Activated CD4-positive, alpha-beta T cell treated with anti-CD3 and anti-CD28 coated beads for 36 hours (primary cell): ENCODE data around the gene NMBR. TPM values are rescaled to one million over a fixed set of nuclear protein-coding genes. Genes with fewer than 3 reads are reported as not detected.
"Not testable (repeated sequence)": the region's sequence is repeated elsewhere in the genome, so short reads cannot be mapped to it uniquely, and the experiment has no call there.

Source experiments
- ATAC-seq: fragments of 200-7000 bp; cut with Tn5 transposase; one replicate; pipeline ENCODE4 v1.10.0; 2021; ENCODE audit warnings: mild to moderate bottlenecking, moderate library complexity
- CTCF ChIA-PET: fragments of 350-600 bp; sonication (Branson Sonifier 250); formaldehyde crosslinking; loops from one replicate; lab custom pipeline; 2021; ENCODE audit warnings: antibody characterized with exemption; lab: Charles Lee
- POLR2A ChIA-PET: fragments of 350-600 bp; sonication (Branson Sonifier 250); formaldehyde crosslinking; loops from one replicate; lab custom pipeline; 2021; ENCODE audit warnings: antibody characterized with exemption, inconsistent platforms; lab: Charles Lee
- DNase-seq: peaks from one replicate; pipeline ENCODE4 v3.0.0-alpha.2; 2020
- H3K27ac Mint-ChIP-seq: one replicate; pipeline ENCODE4 v1.8.0; 2021; ENCODE audit warnings: mixed read lengths
- H3K27me3 Mint-ChIP-seq: one replicate; pipeline ENCODE4 v1.8.0; 2021; ENCODE audit warnings: mixed read lengths
- H3K36me3 Mint-ChIP-seq: one replicate; pipeline ENCODE4 v1.8.0; 2021; ENCODE audit warnings: low read depth, mixed read lengths
- H3K4me1 Mint-ChIP-seq: one replicate; pipeline ENCODE4 v1.8.0; 2021; ENCODE audit warnings: mixed read lengths
- H3K4me3 Mint-ChIP-seq: one replicate; pipeline ENCODE4 v1.8.0; 2021; ENCODE audit warnings: mild to moderate bottlenecking, moderate library complexity, mixed read lengths
- H3K9me3 Mint-ChIP-seq: one replicate; pipeline ENCODE4 v1.8.0; 2021; ENCODE audit warnings: low read depth, mixed read lengths
- intact Hi-C, 2 experiments: fragments of 100-400 bp; cut with DNase I in 1 of 2; cut with micrococcal nuclease in 1 of 2; formaldehyde crosslinking; loops; one replicate each; pipeline versions ENCODE4 v1.14.2 to v1.15.1; 2022 to 2024; cut with DNase I, micrococcal nuclease
- total RNA-seq, 2 experiments: library from RNA; stranded (reverse); gene quantifications; one replicate each; pipeline ENCODE4 v1.2.3, GENCODE V29; 2021

NMBR gene
- not detected for total RNA-seq

- intact Hi-C loops = loop anchor here (1.0 to 10.0 kb wide), 12 partner anchors 60 to 1695 kb away; partner anchors contain the start of genes ADAT2 (in 2 of the 2), PEX3 (in 2 of the 2), ADGRG6 (in 1 of the 2) and LTV1 (in 1 of the 2)
- no peaks in the 10 kb centered on the region for H3K9me3 Mint-ChIP-seq
- DNase-seq (peak; percentile 98), ATAC-seq (peak; percentile 98)
- CTCF ChIA-PET = interaction anchor here (0.6 to 7.5 kb wide), 13 partner anchors 8 to 327 kb away, joined by 3 to 69 read pairs (median 5); no protein-coding TSS in a partner anchor
- peaks cover 19% of the 10 kb centered on the region for H3K36me3 Mint-ChIP-seq
- peaks cover 56% of the 10 kb centered on the region for H3K4me1 Mint-ChIP-seq
- peak within 1 kb of the TSS; percentile 97 for H3K4me3 Mint-ChIP-seq
- POLR2A ChIA-PET = interaction anchor here (0.7 to 0.8 kb wide), 2 partner anchors 9 to 18 kb away, joined by 4 to 6 read pairs; no protein-coding TSS in a partner anchor
- no peaks in the 10 kb centered on the region for H3K27me3 Mint-ChIP-seq
- H3K27ac Mint-ChIP-seq = peak within 1 kb of the TSS; percentile 95
Measured at GRCh38 chr6:142146828-142147662, at the start of gene NMBR, which contains the start of gene VTA1. Gene NMBR, minus strand, starts transcription at chr6:142147122. Its CDS starts 58,464 bp downstream, at chr6:142088658. Gene VTA1, plus strand, starts transcription at chr6:142147263. Its CDS starts 25 bp downstream, at chr6:142147288.

GRCh38 chr6:142195862-142196541, 49.1 kb upstream of the NMBR start:
- CTCF ChIA-PET = interaction anchor here (0.6 to 4.7 kb wide), 5 partner anchors 10 to 50 kb away, joined by 3 to 26 read pairs (median 5); no protein-coding TSS in a partner anchor
- DNase-seq (no peak), ATAC-seq (no peak)
- Mint-ChIP-seq H3K4me1 (peaks cover 37% of the 10 kb centered on the region), H3K27ac (no peak overlapping the region), H3K9me3 (no peaks in the 10 kb centered on the region), H3K36me3 (peaks cover 20% of the 10 kb centered on the region), H3K27me3 (no peaks in the 10 kb centered on the region), H3K4me3 (no peak overlapping the region)
- POLR2A ChIA-PET = no interaction called here
- intact Hi-C loops = no loop called here

GRCh38 chr6:142193621-142194020, 46.7 kb upstream of the NMBR start:
- Mint-ChIP-seq H3K4me3 (no peak overlapping the region), H3K27me3 (no peaks in the 10 kb centered on the region), H3K4me1 (peaks cover 37% of the 10 kb centered on the region), H3K9me3 (no peaks in the 10 kb centered on the region), H3K36me3 (peaks cover 15% of the 10 kb centered on the region), H3K27ac (no peak overlapping the region)
- CTCF ChIA-PET = interaction anchor here (1.0 kb wide), 1 partner anchor 22 kb away, joined by 3 read pairs; no protein-coding TSS in a partner anchor
- no peak for DNase-seq
- POLR2A ChIA-PET = no interaction called here
- intact Hi-C loops = no loop called here
- no peak for ATAC-seq

- Mint-ChIP-seq H3K4me3 (no peak overlapping the region), H3K36me3 (peaks cover 11% of the 10 kb centered on the region), H3K9me3 (no peaks in the 10 kb centered on the region), H3K4me1 (peaks cover 37% of the 10 kb centered on the region), H3K27me3 (no peaks in the 10 kb centered on the region), H3K27ac (no peak overlapping the region)
- intact Hi-C loops = no loop called here
- POLR2A ChIA-PET = no interaction called here
- DNase-seq = no peak
- CTCF ChIA-PET = no interaction called here
- no peak for ATAC-seq
Measured at GRCh38 chr6:142192343-142192742, 45.4 kb upstream of the NMBR start.

- no peak overlapping the region for H3K4me3 Mint-ChIP-seq
- H3K27ac Mint-ChIP-seq = no peak overlapping the region
- no peaks in the 10 kb centered on the region for H3K9me3 Mint-ChIP-seq
- no peaks in the 10 kb centered on the region for H3K27me3 Mint-ChIP-seq
- ChIA-PET POLR2A (no interaction called here), CTCF (interaction anchor here (1.0 to 2.1 kb wide), 2 partner anchors 19 to 32 kb away, joined by 4 to 8 read pairs; no protein-coding TSS in a partner anchor)
- H3K4me1 Mint-ChIP-seq = peaks cover 10% of the 10 kb centered on the region
- intact Hi-C loops = no loop called here
- ATAC-seq = no peak
- no peak for DNase-seq
- H3K36me3 Mint-ChIP-seq = peaks cover 3% of the 10 kb centered on the region
Measured at GRCh38 chr6:142189057-142189456, 42.1 kb upstream of the NMBR start.

GRCh38 chr6:142188341-142188740, 41.4 kb upstream of the NMBR start:
- H3K9me3 Mint-ChIP-seq, H3K27me3 Mint-ChIP-seq, H3K4me1 Mint-ChIP-seq, intact Hi-C loops, ATAC-seq, DNase-seq, H3K4me3 Mint-ChIP-seq, H3K27ac Mint-ChIP-seq, H3K36me3 Mint-ChIP-seq, POLR2A ChIA-PET: not testable (repeated sequence)
- CTCF ChIA-PET = interaction anchor here (0.6 to 2.1 kb wide), 4 partner anchors 20 to 536 kb away, joined by 4 to 8 read pairs (median 4); no protein-coding TSS in a partner anchor

GRCh38 chr6:142187209-142187608, 40.3 kb upstream of the NMBR start:
- H3K4me1 Mint-ChIP-seq = peaks cover 2% of the 10 kb centered on the region
- intact Hi-C loops = no loop called here
- H3K4me3 Mint-ChIP-seq = no peak overlapping the region
- peaks cover 10% of the 10 kb centered on the region for H3K36me3 Mint-ChIP-seq
- H3K9me3 Mint-ChIP-seq = no peaks in the 10 kb centered on the region
- no peak overlapping the region for H3K27ac Mint-ChIP-seq
- ChIA-PET CTCF (interaction anchor here (0.9 to 1.5 kb wide), 5 partner anchors 9 to 28 kb away, joined by 3 to 5 read pairs (median 3); no protein-coding TSS in a partner anchor), POLR2A (no interaction called here)
- ATAC-seq (no peak), DNase-seq (no peak)
- H3K27me3 Mint-ChIP-seq = no peaks in the 10 kb centered on the region

- no peak overlapping the region for H3K27ac Mint-ChIP-seq
- no peaks in the 10 kb centered on the region for H3K27me3 Mint-ChIP-seq
- H3K36me3 Mint-ChIP-seq = peaks cover 14% of the 10 kb centered on the region
- DNase-seq = no peak
- ATAC-seq = no peak
- H3K4me1 Mint-ChIP-seq = peaks cover 2% of the 10 kb centered on the region
- no peak overlapping the region for H3K4me3 Mint-ChIP-seq
- H3K9me3 Mint-ChIP-seq = no peaks in the 10 kb centered on the region
- ChIA-PET POLR2A (no interaction called here), CTCF (interaction anchor here (0.6 to 1.5 kb wide), 3 partner anchors 20 to 29 kb away, joined by 3 to 5 read pairs (median 4); no protein-coding TSS in a partner anchor)
- intact Hi-C loops = no loop called here
Measured at GRCh38 chr6:142185641-142186040, 38.7 kb upstream of the NMBR start.

- H3K27me3 Mint-ChIP-seq = no peaks in the 10 kb centered on the region
- no peak for DNase-seq
- ChIA-PET POLR2A (no interaction called here), CTCF (no interaction called here)
- peaks cover 2% of the 10 kb centered on the region for H3K4me1 Mint-ChIP-seq
- ATAC-seq = no peak
- H3K9me3 Mint-ChIP-seq = no peaks in the 10 kb centered on the region
- intact Hi-C loops = no loop called here
- H3K27ac Mint-ChIP-seq = no peak overlapping the region
- no peak overlapping the region for H3K4me3 Mint-ChIP-seq
- peaks cover 13% of the 10 kb centered on the region for H3K36me3 Mint-ChIP-seq
Measured at GRCh38 chr6:142184307-142184706, 37.4 kb upstream of the NMBR start.

GRCh38 chr6:142183351-142183750, 36.4 kb upstream of the NMBR start:
- Mint-ChIP-seq H3K4me3 (no peak overlapping the region), H3K27ac (no peak overlapping the region), H3K4me1 (peaks cover 2% of the 10 kb centered on the region), H3K36me3 (peaks cover 15% of the 10 kb centered on the region), H3K27me3 (no peaks in the 10 kb centered on the region), H3K9me3 (no peaks in the 10 kb centered on the region)
- DNase-seq (no peak), ATAC-seq (no peak)
- intact Hi-C loops = no loop called here
- ChIA-PET POLR2A (no interaction called here), CTCF (interaction anchor here (0.6 to 1.9 kb wide), 3 partner anchors 25 to 234 kb away, joined by 3 to 11 read pairs (median 6); no protein-coding TSS in a partner anchor)

- Mint-ChIP-seq H3K27ac (no peak overlapping the region), H3K9me3 (peaks cover 10% of the 10 kb centered on the region), H3K4me1 (peaks cover 2% of the 10 kb centered on the region), H3K27me3 (no peaks in the 10 kb centered on the region), H3K36me3 (peaks cover 27% of the 10 kb centered on the region), H3K4me3 (no peak overlapping the region)
- CTCF ChIA-PET = interaction anchor here (0.8 to 1.9 kb wide), 4 partner anchors 14 to 35 kb away, joined by 3 to 11 read pairs (median 6); partner anchors contain the start of genes NMBR and VTA1
- POLR2A ChIA-PET = no interaction called here
- no peak for DNase-seq
- intact Hi-C loops = no loop called here
- no peak for ATAC-seq
Measured at GRCh38 chr6:142182004-142182403, 35.1 kb upstream of the NMBR start.
